T-helper 1 cell (primary cell): ENCODE results near the gene S100A16.
"Not testable (repeated sequence)": the region's sequence is repeated elsewhere in the genome, so short reads cannot be mapped to it uniquely, and the experiment has no call there.

ENCODE experiments used
- DNase-seq, 5 donors: peaks; one replicate each; pipeline ENCODE4 v3.0.0-alpha.2; 2012 to 2020

Gene S100A16

DNA sequence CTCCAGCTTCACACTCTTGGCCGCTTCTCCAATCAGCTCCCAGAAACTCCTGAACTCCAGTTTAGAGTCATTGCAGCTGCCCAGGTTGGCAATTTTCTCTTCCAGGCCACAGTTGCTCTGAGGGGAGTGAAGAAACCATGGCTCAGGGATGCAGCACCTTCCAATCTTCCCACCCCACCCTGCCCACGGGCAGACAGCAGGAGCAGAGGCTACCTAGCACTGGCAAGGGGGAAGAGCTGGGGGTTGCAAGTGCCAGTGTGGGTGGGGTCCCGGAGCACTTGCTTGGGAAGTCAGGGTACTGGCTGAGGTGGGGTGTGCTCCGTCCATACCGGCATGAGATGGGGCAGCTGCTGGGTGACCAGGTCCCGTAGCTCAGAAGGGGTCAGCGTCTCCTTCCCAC lies 2.0 kb upstream of the S100A16 start:
- no peak for DNase-seq

DNA sequence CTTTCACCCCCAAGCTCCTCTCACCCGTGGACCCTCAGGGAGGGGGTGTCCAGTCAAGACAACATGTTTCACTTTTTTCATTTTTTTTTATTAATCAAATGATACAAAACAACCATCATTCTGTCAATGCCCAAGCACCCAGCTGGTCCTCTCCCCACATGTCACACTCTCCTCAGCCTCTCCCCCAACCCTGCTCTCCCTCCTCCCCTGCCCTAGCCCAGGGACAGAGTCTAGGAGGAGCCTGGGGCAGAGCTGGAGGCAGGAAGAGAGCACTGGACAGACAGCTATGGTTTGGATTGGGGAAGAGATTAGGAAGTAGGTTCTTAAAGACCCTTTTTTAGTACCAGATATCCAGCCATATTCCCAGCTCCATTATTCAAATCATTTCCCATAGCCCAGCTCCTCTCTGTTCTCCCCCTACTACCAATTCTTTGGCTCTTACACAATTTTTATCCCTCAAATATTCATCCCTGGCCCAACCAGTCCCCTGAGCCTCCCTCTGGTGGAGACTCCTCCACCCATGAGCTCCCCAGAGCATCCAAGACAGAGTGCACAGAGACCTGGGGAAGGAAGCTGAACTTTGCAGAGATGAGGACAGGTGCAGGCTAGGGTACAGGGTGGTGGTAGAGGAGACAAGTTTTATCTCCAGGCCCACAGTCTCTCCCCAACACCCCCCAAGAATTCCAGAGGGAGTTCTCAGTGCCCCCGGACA lies 1.4 kb upstream of the S100A16 start:
- no peak for DNase-seq

DNA sequence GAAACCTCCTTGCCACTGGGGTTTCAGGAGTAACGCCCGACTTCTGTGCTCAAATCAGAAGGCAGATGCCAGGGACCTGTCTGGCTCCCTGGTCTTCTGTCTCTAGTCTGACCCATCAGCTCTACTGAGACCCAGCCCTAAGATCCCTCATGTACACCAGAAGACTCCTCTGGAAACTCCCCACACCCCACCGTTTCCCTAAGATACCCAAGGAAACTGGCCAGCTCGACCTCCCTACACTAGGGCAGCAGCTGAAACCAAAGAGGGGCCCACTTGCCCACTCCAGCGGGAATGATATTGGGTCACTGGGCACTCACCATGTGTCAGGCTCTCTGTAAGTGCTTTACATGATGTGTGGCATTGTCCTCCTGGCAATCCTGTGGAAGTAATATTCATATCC lies 469 bp upstream of the S100A16 start:
- no peak for DNase-seq

DNA sequence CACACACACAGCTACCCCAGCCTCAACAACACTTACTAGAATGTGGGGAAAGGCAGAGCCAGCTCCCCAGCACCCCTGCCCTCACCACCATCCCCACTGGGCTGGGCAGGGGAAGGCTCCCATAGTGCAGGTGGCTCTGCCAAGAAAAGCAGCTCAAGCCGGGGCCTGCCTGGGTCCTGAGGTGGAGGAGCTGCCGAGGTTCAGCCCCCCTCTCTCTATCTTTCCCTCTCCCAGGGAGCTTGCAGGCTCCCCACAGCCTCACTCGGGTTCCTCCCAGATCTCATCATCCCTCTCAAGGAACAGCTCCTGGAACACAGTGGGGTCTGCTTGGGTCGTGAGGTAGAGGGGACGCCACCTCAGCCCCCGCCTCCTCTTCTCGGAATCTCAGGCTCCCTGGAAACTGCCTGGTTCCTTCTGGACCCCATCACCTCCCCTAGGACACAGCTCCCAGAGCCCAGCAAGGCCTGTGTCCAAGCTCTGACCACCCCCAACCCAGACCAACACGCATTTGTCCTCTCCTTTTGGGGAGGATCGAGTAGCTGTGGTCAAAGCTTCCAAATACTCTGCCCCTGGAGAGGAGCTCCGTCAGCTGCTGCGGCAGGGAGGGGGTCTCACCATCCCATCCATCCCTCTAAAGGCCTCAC lies 704 bp downstream of the S100A16 start:
- DNase-seq: no peak

DNA sequence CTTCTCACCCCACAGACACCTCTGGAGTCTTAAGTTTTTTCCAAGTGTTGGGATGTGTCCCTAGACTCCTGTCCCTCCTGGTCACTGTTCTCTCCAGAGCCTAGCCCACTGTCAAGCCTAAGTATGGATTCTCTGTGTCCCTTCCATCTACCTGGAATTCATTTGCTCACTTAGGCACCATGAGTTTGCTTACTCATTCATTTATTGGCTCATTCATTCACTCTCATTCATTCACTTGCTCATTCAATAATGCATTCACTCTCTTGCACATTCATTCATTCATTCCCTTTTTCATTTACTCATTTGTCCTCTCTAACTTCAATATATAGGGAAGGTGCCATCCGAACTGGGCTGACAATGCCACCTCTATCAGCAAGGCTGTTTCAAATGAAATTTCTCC lies 1.6 kb downstream of the S100A16 start:
- no peak for DNase-seq

DNA sequence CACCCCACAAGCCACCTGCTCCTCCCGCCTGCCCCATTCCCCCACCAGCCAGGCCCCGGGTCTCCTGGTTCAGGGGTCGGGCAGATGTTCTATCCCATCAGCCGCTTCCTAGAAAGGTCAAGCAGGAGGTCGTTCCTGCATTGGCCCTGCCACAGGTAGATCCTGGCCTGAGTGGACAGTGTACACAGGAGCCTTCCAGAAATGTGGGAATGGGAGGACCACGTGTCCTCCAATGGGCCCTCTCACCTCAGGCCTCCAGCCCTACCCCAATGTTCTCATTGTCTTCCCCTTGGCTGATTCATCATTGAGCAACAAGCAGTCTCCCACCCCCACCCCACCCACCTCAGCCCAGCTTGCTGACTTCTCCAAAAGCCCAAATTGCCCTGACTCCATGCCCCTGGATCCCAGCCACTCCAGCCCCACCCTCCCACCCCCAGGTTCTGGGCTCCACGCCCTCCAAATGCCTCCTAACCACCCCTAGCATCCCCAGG lies 2.1 kb downstream of the S100A16 start:
- no peak for DNase-seq

DNA sequence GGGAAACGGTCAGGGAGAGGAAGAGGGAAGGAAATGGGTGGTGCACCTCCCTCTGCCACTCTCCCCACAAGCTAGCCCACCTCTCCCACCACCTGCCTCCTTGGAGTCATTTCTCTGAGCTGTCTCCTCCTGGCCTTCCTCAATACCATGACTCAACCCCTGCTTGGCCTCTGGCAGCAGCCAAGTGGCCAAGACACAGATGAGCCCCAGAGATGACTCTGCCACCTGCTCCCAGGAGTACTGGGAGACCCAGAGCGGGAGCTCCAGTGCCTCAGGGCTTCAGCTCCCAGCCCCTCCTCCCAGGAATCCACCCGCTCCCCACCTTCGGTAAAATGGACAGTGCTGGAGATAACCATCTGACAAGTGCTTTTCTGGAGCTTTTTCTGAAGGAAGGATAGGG lies 2.6 kb downstream of the S100A16 start:
- DNase-seq: no peak

DNA sequence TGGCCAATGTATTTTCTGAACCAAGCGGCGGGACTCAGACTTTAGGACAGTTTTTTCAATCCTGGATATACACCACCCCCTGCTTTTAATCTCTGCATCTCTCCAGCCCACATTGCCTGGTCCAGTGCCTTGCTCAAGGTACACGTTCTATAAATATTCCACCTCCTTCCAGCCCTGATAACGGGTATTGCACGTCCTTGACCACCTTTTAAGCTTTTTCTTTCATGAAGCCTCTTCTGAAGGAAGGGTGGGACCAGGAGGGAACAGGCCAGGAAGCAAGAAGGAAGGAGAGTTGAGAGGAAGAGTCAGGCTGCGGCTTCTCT lies 3.4 kb downstream of the S100A16 start:
- no peak for DNase-seq

DNA sequence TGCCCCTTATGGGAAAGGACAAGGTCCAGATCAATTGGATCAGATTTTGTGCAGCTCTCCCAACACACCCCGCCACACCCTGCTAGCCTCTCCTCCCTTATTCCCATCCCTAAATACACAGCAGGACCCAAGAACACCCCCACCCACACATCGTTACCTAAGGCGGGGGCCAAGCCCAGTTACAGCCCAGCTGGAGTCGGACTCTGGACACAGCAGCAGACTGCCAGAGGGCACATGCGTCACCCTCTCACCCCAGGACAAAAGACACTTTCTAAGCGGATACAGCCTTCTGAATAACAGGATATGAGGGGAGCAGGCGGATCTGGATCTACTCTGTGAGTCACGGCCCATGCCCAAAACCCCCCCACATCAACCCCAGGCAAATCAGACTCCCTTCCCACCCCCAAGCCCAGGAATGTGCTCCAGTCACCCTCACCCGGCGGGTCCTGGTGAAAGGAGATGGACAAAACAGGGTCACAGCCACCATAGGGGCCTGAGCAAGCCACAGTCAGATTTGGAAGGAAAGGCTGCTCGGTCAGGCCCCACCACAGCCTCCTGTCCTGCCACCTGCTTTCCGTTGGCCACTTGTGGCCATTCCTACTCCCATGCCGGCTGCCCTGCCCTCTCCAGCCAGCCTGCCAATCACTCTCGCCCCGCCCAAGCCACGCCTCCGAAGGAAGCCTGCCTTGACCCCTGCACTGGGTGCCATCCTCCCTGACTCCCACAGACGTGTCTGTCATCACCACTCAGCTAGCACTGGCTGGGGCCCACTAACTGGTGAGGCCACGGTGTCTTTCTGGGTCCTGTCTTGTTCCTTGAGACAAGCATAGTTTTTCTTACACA lies 4.0 kb downstream of the S100A16 start:
- DNase-seq: no peak

DNA sequence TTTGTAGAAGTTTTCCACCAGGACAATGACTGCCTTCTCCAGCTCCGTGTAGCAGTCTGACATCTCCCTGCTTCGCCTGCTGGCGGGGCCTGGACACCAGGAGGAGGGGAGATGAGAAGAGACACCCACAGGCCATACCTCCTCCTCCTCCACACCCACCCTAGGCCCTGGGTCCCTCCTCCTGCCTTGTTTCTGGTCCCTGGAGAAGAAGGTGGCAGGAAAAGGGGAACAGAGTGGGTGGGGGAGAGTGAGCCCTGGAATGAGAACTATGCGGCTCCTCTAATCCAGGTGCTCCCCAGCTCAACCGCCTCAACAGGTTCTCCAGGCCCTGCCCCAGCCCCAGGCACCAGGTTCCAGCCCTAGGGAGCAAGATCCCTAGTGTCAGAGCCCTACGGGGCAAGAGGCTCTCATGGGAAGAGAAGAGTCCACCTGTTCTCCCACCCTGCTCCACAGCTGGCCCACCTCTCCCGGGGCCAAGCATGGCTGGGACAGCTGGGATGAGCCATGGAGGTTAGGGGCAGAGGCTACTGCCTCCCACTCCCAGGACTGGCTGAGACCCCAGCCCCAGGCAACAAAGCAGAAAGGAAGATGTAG lies 4.8 kb downstream of the S100A16 start:
- no peak for DNase-seq

DNA sequence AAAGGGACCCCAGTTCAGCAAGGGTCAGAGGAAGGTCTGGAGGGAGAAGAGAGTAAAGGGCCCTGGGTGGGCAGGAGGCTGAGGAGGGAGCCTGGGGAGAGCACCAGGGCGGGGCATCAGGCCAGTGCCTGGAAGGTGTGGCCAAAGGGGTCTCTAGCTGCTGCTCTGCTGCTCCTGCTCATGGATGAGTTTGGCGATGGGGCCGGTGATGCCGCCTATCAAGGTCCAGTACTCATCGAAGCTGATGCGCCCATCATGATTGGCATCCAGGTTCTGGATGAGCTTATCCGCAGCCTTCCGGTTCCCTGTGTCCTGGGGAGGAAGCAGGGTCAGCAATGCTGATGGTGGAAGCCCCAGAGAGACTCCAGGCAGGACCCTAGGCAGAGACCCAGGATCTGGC lies 5.6 kb downstream of the S100A16 start:
- no peak for DNase-seq

DNA sequence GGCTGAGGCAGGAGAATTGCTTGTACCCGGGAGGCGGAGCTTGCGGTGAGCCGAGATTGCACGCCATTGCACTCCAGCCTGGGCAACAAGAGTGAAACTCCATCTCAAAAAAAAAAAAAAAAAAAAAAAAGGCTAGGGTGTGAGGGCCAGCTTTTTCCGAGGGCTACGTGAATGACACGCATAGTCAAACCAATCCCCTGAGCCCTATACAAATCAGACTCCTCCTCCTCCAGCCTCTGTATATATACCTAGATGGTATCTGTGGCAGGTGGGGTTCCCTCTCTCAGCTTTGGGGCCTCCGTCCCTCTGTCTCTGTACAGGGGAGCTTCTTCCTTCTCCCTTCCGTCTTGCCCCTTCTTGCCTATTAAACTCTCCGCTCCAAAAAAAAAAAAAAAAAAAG lies 6.7 kb downstream of the S100A16 start:
- no peak for DNase-seq

DNA sequence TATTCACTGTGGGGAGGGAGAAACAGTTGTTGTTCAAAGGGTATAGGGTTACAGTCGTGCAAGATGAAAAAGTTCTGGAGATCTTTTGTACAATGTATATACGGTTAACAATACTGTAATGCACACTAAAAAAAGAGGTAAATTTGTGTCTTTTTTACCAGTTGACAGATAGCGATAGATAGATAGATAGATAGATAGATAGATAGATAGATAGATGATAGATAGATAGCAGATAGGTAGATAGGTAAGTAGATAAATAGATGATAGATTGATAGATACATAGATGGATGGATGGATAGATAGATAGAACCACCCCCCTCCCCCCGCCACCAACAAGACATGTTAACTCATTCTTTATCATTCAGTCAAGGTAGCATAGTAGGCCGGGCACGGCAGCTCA lies 10.2 kb downstream of the S100A16 start:
- DNase-seq: no peak

DNA sequence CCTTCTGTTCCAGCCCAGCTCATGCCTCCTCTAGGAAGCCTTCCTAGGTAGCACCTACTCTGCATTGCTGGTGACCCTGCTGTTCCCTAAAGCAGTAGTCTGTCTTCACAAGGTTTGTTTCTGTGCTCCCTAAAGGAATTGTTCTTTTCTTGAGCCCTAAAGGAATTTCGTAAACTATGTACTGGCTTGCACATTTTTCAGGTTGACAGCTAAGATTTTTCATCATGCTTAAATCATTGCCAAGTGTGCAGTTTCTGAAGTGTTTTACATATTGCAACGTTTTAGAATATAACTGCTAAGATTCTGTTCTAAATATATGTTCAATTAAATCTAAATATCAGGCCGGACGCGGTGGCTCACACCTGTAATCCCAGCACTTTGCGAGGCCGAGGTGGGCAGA lies 13.1 kb downstream of the S100A16 start:
- DNase-seq: no peak

DNA sequence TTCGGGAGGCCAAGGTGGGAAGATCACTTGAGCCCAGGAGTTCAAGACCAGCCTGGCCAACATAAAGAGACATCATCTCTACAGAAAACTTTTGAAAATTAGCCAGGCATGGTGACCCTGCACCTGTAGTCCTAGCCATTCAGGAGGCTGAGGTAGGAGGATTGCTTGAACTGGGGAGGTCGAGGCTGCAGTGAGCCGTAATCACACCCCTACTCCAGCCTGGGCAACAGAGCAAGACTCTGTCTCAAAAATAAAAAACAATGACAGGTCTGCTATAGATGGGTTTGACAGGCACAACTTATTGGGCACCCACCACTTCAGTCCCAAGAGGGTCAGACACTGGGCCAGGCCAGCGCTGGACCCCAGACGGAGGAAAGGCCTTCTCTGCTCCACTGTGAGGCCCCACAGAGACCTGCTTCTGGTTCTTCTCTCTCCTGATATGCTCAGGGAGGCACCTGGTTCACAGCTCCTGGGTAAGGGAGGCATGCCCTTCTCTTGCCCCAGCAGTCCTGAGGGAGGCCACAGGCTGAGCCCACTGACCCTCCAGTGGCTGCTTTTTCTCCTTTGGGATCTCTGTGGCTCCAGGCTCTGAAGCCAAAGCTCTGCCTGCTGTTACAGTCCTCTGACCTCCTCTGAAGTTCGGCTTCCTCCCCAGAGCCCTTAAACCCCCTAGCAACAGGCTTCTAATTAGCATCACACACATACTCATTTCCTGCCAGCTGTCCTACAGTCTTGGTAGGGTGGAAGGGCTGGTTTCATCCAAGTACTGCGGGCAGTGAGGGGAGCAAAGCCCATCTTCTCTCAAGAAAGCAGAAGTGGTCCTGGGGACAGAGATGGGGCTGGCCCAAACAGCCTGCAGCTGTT lies 14.4 kb downstream of the S100A16 start:
- peak in 1 of 5 donors; percentile 45 for DNase-seq

DNA sequence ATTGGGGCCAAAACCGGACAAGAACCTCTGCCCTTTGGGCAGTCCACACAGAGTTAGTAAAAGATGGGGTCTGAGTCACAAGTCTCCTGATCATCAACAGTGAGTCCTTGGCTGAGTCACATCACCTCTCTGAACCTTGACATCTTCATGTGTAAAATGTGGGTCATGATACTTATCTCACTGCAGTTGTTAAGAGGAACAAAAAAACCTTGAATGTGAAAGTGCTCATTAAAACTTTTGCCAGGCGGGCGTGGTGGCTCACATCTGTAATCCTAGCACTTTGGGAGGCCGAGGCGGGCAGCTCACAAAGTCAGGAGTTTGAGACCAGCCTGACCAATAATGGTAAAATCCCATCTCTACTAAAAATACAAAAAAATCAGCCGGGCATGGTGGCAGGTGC lies 15.7 kb downstream of the S100A16 start:
- peak in 1 of 5 donors; percentile 8 for DNase-seq

DNA sequence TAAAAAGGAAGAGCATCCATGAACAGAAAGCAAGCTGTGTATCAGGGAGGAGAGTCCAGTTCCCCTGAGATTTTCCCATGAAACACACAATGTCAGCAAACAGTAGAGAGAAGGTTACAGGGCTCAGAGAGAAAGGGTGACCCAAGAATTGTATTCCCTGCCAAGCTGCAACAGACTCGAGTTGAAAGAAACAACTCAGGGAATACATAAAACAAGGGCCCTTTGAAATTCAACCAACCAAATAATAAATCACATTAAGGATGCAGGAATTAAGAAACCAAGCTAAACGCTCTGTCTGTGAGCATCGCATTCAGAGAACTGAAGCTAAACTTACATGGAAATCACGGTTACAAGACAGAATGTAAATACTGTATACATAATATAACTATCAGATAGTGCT lies 20.2 kb downstream of the S100A16 start:
- DNase-seq: no peak

DNA sequence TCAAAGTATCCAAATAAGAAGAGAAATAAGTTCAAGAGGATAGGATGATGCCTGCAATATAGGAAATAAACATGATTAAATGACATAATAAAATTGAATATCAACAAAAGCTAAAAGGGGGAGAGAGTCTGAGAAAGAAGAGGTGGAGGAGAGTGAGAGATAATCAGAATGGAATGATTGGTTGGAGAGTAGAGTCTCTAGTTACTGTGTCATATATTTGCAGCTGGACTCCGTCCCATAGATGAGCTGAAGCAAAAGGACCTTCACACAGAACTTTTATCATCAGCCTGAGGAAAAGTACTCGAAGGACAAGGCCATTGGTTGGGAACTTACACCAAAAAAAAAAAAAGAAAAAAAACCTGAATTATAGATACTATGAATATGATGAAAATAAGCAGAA lies 24.5 kb downstream of the S100A16 start:
- no peak for DNase-seq

DNA sequence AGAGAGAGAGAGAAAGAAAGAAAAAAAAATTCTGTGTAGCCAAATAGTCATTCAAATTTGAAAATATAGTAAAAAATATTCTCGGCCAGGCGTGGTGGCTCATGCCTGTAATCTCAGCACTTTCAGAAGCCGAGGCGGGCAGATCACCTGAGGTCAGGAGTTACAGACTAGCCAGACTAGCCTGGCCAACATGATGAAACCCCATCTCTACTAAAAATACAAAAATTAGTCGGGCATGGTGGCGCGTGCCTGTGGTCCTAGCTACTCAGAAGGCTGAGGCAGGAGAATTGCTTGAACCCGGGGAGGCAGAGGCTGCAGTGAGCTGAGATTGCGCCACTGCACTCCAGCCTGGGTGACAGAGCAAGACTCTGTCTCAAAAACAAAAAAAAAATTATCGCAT lies 24.9 kb downstream of the S100A16 start:
- not testable (repeated sequence) for DNase-seq

DNA sequence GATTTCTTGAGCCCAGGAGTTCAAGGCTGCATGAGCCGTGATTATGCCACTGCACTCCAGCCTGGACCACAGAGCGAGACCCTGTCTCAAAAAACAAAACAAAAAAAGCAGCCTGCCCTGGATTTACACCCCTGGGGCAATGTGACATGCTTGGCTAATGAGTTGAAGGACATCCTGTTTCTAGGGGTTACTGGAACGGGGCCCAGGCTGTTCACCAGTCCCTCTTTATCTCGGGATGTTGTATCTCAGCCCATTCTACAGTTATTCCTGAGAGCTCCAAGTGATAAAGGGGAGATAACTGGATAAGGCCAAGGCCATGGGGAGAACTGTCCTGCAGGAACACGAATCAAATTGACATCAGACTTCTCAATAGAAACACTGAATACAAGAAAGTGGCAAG lies 25.6 kb downstream of the S100A16 start:
- DNase-seq: no peak

DNA sequence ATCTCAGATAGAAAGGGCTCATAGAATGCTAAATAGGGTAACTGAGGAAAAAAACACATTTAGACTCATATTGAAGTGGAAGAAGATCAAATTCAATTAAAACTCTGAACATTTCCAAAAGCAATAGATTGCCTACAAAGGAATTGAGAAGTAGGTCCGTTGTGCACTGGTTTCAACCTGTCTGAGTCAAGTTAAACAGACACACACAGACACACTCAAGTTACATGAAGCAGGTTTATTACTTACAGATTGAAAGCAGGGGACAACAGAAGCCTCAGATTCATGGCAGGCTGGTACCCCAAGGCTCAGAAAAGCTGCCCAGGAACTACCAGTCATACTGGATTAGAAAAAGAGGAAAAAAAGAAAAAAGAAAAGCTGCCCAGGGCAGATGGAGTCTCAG lies 26.6 kb downstream of the S100A16 start:
- DNase-seq: no peak

DNA sequence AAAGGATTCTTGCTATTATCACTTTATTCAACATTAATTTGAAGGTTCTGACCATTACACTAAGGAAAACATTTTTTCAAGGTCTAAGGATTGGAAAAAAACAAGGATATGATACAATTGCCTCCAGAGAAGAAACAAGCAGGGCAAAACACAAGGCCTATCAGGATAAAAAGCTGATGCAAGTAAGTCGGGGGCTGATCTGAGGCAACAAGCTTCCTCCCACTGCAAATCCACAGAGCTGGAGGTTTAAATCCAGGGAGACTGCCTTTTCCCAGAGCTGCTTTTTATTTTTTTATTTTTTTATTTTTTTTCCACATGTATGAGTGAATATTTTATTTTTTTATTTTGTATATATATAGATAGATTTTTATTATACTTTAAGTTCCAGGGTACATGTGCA lies 27.9 kb downstream of the S100A16 start:
- DNase-seq: no peak

DNA sequence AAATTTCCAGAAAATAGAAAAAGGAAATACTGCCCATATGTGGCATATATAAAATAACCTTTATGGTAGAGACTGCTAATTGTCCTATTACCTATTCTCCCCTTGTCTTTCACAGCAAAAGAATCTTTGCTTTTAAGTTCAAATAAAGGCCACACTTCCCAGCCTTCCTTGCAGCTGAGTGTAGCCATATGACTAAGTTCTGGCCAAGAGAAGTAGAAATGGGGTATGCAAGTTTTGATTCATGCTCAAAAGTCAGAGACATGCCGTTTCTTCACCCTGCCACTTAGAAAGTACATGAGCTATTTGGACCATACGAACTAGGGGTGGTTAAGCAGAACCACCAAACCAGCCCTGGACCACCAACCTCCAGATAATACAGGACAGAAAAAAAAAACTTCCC lies 29.0 kb downstream of the S100A16 start:
- no peak for DNase-seq
